DND-41 (cell line): ENCODE results near the gene VWDE.

Source experiments
- EZH2 ChIP-seq: IDR thresholded peaks from 3 replicates; pipeline ENCODE4 v1.6.1; 2012; ENCODE audit warnings: borderline replicate concordance, low read depth, mild to moderate bottlenecking, moderate library complexity, low read length, inconsistent platforms; ENCODE audit not compliant: severe bottlenecking
- TF ChIP-seq, protein P1 (sequence below): IDR thresholded peaks from 2 replicates; pipeline ENCODE4 v1.5.1; 2012; ENCODE audit warnings: borderline replicate concordance, low read length, moderate library complexity, mild to moderate bottlenecking; ENCODE audit not compliant: poor library complexity, severe bottlenecking; ENCODE audit errors: extremely low read depth

DNA sequence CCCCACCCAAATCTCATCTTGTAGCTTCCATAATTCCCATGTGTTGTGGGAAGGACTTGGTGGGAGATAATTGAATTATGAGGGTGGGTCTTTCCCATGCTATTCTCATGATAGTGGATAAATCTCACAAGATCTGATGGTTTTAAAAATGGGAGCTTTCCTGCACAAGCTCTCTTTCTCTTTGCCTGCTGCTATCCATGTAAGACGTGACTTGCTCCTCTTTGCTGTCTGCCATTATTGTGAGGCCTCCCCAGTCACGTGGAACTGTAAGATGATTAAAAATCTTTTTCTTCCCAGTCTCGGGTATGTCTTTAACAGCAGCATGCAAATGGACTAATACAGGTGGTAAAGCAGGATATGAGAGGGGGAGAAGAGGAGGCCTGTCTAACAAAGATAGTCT, 104.3 kb downstream of the VWDE start:
- TF ChIP-seq EZH2 = no peak
- TF ChIP-seq, protein P1, sequence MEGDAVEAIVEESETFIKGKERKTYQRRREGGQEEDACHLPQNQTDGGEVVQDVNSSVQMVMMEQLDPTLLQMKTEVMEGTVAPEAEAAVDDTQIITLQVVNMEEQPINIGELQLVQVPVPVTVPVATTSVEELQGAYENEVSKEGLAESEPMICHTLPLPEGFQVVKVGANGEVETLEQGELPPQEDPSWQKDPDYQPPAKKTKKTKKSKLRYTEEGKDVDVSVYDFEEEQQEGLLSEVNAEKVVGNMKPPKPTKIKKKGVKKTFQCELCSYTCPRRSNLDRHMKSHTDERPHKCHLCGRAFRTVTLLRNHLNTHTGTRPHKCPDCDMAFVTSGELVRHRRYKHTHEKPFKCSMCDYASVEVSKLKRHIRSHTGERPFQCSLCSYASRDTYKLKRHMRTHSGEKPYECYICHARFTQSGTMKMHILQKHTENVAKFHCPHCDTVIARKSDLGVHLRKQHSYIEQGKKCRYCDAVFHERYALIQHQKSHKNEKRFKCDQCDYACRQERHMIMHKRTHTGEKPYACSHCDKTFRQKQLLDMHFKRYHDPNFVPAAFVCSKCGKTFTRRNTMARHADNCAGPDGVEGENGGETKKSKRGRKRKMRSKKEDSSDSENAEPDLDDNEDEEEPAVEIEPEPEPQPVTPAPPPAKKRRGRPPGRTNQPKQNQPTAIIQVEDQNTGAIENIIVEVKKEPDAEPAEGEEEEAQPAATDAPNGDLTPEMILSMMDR = no peak
